Tibial nerve (tissue), 4 donors: Measurements from ENCODE around the gene CERS6. TPM values are rescaled to one million over a fixed set of nuclear protein-coding genes. Genes with fewer than 3 reads are reported as not detected.

Experiments used
- DNase-seq, 2 donors: peaks; one replicate each; pipeline ENCODE4 v3.0.0-alpha.2; 2019; ENCODE audit warnings: low spot score in 2 of 2
- H3K27ac ChIP-seq, 4 donors: fragments of 200-600 bp; sonication (generic) in 3 of 4; one replicate each; pipeline ENCODE4 v1.5.1; 2017 to 2019; ENCODE audit warnings: mild to moderate bottlenecking in 1 of 4
- H3K27me3 ChIP-seq, 2 donors: fragments of 200-600 bp; sonication (generic) in 1 of 2; one replicate each; pipeline versions ENCODE4 v1.5.1 to v1.6.0; 2017 to 2019
- H3K36me3 ChIP-seq, 3 donors: fragments of 200-600 bp; sonication (generic); one replicate each; pipeline ENCODE4 v1.5.1; 2018 to 2019
- H3K4me1 ChIP-seq, 4 donors: fragments of 200-600 bp; sonication (generic) in 3 of 4; one replicate each; pipeline ENCODE4 v1.5.1; 2017 to 2019
- H3K4me3 ChIP-seq, 4 donors: fragments of 200-600 bp; sonication (generic) in 3 of 4; one replicate each; pipeline ENCODE4 v1.5.1; 2017 to 2019; ENCODE audit warnings: mild to moderate bottlenecking in 1 of 4, moderate library complexity in 1 of 4
- H3K9me3 ChIP-seq, 4 donors: fragments of 200-600 bp; sonication (generic) in 3 of 4; one replicate each; pipeline ENCODE4 v1.5.1; 2017 to 2019
- CTCF ChIP-seq, 5 experiments: fragments of 200-600 bp in 3 of 5; fragments of 450-650 bp in 2 of 5; sonication (generic) in 3 of 5; IDR thresholded peaks; one replicate each; pipeline ENCODE4 v1.5.1; 2016 to 2019; ENCODE audit warnings: antibody characterized with exemption in 5 of 5, mild to moderate bottlenecking in 3 of 5, moderate library complexity in 2 of 5
- EP300 ChIP-seq, 2 donors: sonication (generic); formaldehyde crosslinking; IDR thresholded peaks; one replicate each; pipeline ENCODE4 v1.6.1; 2017; ENCODE audit warnings: antibody characterized with exemption in 2 of 2, mild to moderate bottlenecking in 1 of 2
- POLR2A ChIP-seq, 2 donors: fragments of 450-650 bp; IDR thresholded peaks; one replicate each; pipeline ENCODE4 v1.6.1; 2017; ENCODE audit warnings: antibody characterized with exemption in 2 of 2, mild to moderate bottlenecking in 2 of 2, moderate library complexity in 2 of 2
- WGBS, 2 donors: methylation state at CpG; one replicate each; pipeline ENCODE4 v1.1.5; 2018; 5-methylcytosine and 5-hydroxymethylcytosine counted together
- total RNA-seq, 4 donors: library from RNA; depleted of rRNA; stranded (reverse); fragments of >200 nt; gene quantifications; one replicate each; pipeline ENCODE4 v1.1.0, GENCODE V29; 2016

The CERS6 gene
- total RNA-seq, 4 donors from 2014 or later = 37.7 to 38.7 (median 37.8) TPM

- TF ChIP-seq POLR2A (IDR thresholded peaks at IDR 0.05) = no peak
- TF ChIP-seq EP300 (IDR thresholded peaks at IDR 0.05) = no peak
- TF ChIP-seq CTCF (IDR thresholded peaks at IDR 0.05) = no peak
- Histone ChIP-seq H3K9me3 (no peaks in the 10 kb centered on the region), H3K36me3 (peaks cover 0 to 30% (median 0%) of the 10 kb centered on the region in 3 donors), H3K27me3 (no peaks in the 10 kb centered on the region), H3K27ac (no peak overlapping the region), H3K4me1 (no peaks in the 10 kb centered on the region), H3K4me3 (no peak overlapping the region)
- 67 to 80% methylated on average over 2 of the region's 2 CpGs for WGBS, 2 donors
- DNase-seq = no peak
These were observed 96.4 kb downstream of the CERS6 start for GRCh38 chr2:168552450-168552856.

GRCh38 chr2:168555283-168555682 lies 99.2 kb downstream of the CERS6 start:
- H3K27ac ChIP-seq = no peak overlapping the region
- no peak for DNase-seq
- H3K27me3 ChIP-seq = no peaks in the 10 kb centered on the region
- peaks cover 0 to 5% (median 0%) of the 10 kb centered on the region in 4 donors for H3K4me1 ChIP-seq
- H3K9me3 ChIP-seq = no peaks in the 10 kb centered on the region
- H3K4me3 ChIP-seq = no peak overlapping the region
- TF ChIP-seq EP300 (IDR thresholded peaks at IDR 0.05) = no peak
- TF ChIP-seq POLR2A (IDR thresholded peaks at IDR 0.05) = no peak
- TF ChIP-seq CTCF (IDR thresholded peaks at IDR 0.05) = no peak
- WGBS, 2 donors = 89 to 92% methylated on average over 3 of the region's 3 CpGs
- H3K36me3 ChIP-seq = peaks cover 0 to 7% (median 0%) of the 10 kb centered on the region in 3 donors

DNA sequence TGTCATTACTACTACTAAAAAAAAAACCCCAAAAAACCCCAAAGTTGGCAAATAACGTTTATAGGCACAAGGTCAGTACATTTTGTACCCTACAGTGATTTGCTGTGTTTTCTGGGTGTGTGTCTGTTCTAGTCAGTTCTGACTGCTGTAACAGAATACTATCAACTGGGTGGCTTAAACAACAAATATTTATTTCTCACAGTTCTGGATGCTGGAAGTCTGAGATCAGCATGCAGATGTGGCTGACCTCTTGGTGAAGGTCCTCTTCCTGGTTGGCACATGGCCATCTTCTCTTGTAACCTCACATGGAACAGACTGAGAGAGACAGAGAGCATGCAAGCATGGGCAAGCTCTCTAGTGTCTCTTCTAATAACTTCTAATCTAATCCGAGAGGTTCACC lies 103.1 kb downstream of the CERS6 start:
- TF ChIP-seq POLR2A (IDR thresholded peaks at IDR 0.05) = no peak
- peak in 1 of 2 donors; percentile 40 for TF ChIP-seq EP300 (IDR thresholded peaks at IDR 0.05)
- TF ChIP-seq CTCF (IDR thresholded peaks at IDR 0.05) = no peak
- Histone ChIP-seq H3K27me3 (no peaks in the 10 kb centered on the region), H3K36me3 (peaks cover 0 to 5% (median 0%) of the 10 kb centered on the region in 3 donors), H3K4me3 (no peak overlapping the region), H3K27ac (no peak overlapping the region), H3K4me1 (peaks cover 0 to 5% (median 0%) of the 10 kb centered on the region in 4 donors), H3K9me3 (no peaks in the 10 kb centered on the region)
- DNase-seq = peak in 1 of 2 donors; percentile 51
- 69 to 81% methylated on average over 2 of the region's 2 CpGs for WGBS, 2 donors

GRCh38 chr2:168560817-168561499 lies 104.9 kb downstream of the CERS6 start:
- Histone ChIP-seq H3K27ac (no peak overlapping the region), H3K27me3 (no peaks in the 10 kb centered on the region), H3K4me3 (no peak overlapping the region), H3K9me3 (no peaks in the 10 kb centered on the region), H3K4me1 (peaks cover 0 to 10% (median 0%) of the 10 kb centered on the region in 4 donors), H3K36me3 (peaks cover 0 to 5% (median 0%) of the 10 kb centered on the region in 3 donors)
- DNase-seq = no peak
- TF ChIP-seq CTCF (IDR thresholded peaks at IDR 0.05) = no peak
- 80 to 82% methylated on average over 7 of the region's 7 CpGs for WGBS, 2 donors

GRCh38 chr2:168561991-168562390 lies 105.9 kb downstream of the CERS6 start:
- WGBS, 2 donors = 92% methylated on average over 6 of the region's 6 CpGs
- Histone ChIP-seq H3K4me3 (no peak overlapping the region), H3K36me3 (peaks cover 0 to 5% (median 0%) of the 10 kb centered on the region in 3 donors), H3K4me1 (peaks cover 0 to 16% (median 0%) of the 10 kb centered on the region in 4 donors), H3K27ac (no peak overlapping the region), H3K27me3 (no peaks in the 10 kb centered on the region), H3K9me3 (no peaks in the 10 kb centered on the region)
- no peak for DNase-seq
- TF ChIP-seq EP300 (IDR thresholded peaks at IDR 0.05) = no peak
